SJCRH30 (cell line): Measurements from ENCODE around the gene KIF26B. TPM values are rescaled to one million over a fixed set of nuclear protein-coding genes. Genes with fewer than 3 reads are reported as not detected.

Experiments used
- DNase-seq, 2 experiments: peaks; one replicate each; pipeline ENCODE4 v3.0.0-alpha.2; 2015 to 2020
- H3K27ac ChIP-seq: fragments of 250-450 bp; sonication (Bioruptor Pico); 2 replicates; pipeline ENCODE4 v1.5.1; 2020; ENCODE audit warnings: mild to moderate bottlenecking, moderate library complexity
- H3K27me3 ChIP-seq: fragments of 250-450 bp; sonication (Bioruptor Pico); 2 replicates; pipeline ENCODE4 v1.5.1; 2020; ENCODE audit warnings: mild to moderate bottlenecking, moderate library complexity
- H3K36me3 ChIP-seq: fragments of 250-450 bp; sonication (Bioruptor Pico); 2 replicates; pipeline ENCODE4 v1.5.1; 2020; ENCODE audit warnings: mild to moderate bottlenecking, moderate library complexity
- H3K4me1 ChIP-seq: fragments of 250-450 bp; sonication (Bioruptor Pico); 2 replicates; pipeline ENCODE4 v1.5.1; 2020; ENCODE audit warnings: mild to moderate bottlenecking, moderate library complexity
- H3K4me3 ChIP-seq: fragments of 250-450 bp; sonication (Bioruptor Pico); 2 replicates; pipeline ENCODE4 v1.5.1; 2020; ENCODE audit warnings: mild to moderate bottlenecking, moderate library complexity
- H3K9me3 ChIP-seq: fragments of 250-450 bp; sonication (Bioruptor Pico); replicated peaks from 2 replicates; pipeline ENCODE4 v1.5.1; 2020; ENCODE audit warnings: mild to moderate bottlenecking, moderate library complexity
- total RNA-seq: library from RNA; depleted of rRNA; stranded (reverse); fragments of >200 nt; shearing (Covaris generic); gene quantifications from 2 replicates; pipeline ENCODE4 v1.2.3, GENCODE V29; 2014

The KIF26B gene
- total RNA-seq, 1 experiment from 2014 or later: 14.4 TPM

DNA sequence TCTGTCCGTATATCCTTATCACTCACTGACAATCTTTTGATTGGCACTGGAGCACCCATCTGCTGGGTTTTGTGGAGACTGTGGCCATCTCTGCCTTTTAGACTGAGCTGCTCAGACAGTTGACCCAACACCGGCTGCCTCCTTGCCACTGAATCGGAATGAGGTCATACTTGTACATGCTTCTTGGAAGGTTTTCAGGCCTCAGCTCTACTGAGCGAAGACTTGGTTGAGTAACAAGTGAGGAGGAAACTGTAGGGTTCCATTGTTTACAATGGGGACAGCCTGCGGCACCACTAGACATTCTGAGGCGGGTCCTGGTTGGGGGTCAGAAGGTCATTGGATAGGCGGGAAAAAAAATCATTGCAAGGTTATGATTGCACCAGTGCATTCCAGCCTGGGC is 320.3 kb downstream of the KIF26B start:
- H3K27me3 ChIP-seq: no peaks in the 10 kb centered on the region
- no peak for DNase-seq
- H3K4me1 ChIP-seq: no peaks in the 10 kb centered on the region
- no peaks in the 10 kb centered on the region for H3K9me3 ChIP-seq
- H3K36me3 ChIP-seq: no peaks in the 10 kb centered on the region
- no peak overlapping the region for H3K4me3 ChIP-seq
- no peak overlapping the region for H3K27ac ChIP-seq

DNA sequence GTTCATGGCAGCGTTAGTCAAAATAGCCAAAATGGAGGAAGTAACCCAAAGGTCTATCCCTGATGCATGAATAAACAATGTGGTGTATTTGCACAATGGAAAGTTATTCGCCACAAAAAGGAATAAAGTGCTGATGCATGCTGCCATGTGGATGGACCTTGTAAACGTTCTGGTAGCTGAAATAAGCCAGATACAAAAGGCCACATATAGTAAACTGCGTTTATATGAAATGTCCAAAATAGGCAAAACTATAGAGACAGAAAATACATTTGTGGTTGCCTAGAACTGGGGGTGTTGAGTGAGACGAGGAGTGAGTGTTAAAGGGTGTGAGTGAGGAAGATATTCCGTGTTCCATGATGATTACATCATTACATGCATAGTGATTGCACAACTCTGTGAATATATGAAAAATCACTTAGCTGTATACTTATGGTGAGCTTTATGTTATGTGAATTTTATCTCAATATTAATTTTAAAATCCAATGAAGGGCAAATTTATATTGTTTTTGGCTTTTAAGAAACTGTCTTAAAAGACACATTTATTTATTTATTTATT is 321.3 kb downstream of the KIF26B start:
- no peaks in the 10 kb centered on the region for H3K36me3 ChIP-seq
- H3K27ac ChIP-seq: no peak overlapping the region
- no peak overlapping the region for H3K4me3 ChIP-seq
- H3K27me3 ChIP-seq: no peaks in the 10 kb centered on the region
- no peaks in the 10 kb centered on the region for H3K4me1 ChIP-seq
- DNase-seq: no peak
- no peaks in the 10 kb centered on the region for H3K9me3 ChIP-seq

DNA sequence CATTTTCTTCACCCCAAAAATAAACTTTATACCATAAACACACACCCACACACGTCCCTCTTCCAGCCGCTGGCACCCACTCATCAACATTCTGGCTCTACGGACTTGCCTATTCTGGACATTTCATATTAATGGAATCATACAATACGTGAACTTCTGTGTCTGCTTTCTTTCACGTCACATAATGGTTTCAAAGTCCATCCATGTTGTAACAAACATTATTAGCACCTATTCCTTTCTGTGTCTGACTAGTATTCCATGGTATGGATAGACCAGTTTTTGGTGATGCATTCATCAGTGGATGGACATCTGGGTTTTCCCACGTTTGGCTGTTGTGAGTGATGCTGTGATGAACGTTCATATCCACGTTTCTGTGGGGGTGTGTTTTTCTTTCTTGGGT is 323.2 kb downstream of the KIF26B start:
- H3K4me3 ChIP-seq: no peak overlapping the region
- H3K9me3 ChIP-seq: no peaks in the 10 kb centered on the region
- no peak for DNase-seq
- H3K36me3 ChIP-seq: no peaks in the 10 kb centered on the region
- H3K4me1 ChIP-seq: no peaks in the 10 kb centered on the region; the same call in 1 of the 2 replicates
- no peaks in the 10 kb centered on the region for H3K27me3 ChIP-seq
- H3K27ac ChIP-seq: no peak overlapping the region

DNA sequence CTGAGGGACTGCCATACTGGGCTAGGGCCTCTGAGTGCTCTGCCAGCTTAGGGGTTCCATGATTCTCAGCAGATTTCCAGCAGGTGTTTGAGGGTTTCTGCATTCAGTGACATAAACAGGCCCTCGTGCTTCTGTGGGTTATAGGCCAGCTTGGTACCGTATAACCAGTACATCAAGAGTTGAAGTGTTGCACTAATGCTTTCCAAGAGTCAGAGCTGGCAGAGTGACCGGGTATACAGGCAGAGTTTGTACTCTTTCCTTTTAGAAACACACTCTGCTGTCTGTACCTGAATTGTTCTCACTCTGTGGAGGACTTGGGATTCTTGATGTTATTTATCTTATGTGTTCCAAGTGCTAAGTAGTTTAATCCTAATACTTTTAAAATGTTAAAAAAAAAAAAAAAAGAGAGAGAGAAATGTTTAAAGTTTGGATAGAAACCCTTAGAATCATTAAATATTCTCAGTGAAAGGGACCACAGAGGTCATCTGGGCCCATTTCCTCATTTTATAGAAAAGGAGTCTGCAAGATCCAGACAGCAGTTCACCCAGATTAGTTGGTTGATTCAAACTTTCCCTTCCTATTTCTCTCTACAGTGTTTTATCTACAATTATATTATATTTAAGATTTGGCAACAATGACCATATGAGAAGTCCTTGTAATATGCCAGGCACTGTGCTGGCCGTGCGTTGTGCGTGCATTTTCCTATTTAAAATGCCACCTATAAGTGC is 325.8 kb downstream of the KIF26B start:
- Histone ChIP-seq H3K27ac (no peak overlapping the region), H3K4me1 (no peaks in the 10 kb centered on the region; the same call in 1 of the 2 replicates), H3K36me3 (no peaks in the 10 kb centered on the region), H3K9me3 (no peaks in the 10 kb centered on the region), H3K4me3 (no peak overlapping the region), H3K27me3 (no peaks in the 10 kb centered on the region)
- no peak for DNase-seq

DNA sequence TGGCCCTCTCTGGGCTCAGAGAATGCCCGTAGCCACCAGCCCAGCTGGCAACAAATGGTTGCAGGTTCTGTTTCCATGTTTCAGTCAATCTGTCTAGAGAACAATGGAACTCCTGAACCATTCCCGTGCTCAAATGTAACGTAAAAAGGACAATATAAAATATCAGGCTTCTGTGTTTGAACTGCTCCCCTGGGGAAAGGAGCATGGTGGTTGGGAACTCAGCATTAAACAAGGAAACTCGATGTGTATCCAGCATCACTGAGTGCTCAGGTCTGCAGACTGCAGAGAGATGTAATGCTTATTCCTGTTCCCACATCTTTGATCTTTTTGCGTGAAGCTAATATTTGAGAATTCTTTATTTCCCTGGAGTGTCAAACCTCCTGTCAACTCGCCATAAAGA is 326.5 kb downstream of the KIF26B start:
- Histone ChIP-seq H3K27me3 (no peaks in the 10 kb centered on the region), H3K9me3 (no peaks in the 10 kb centered on the region), H3K4me3 (no peak overlapping the region), H3K27ac (no peak overlapping the region), H3K4me1 (no peaks in the 10 kb centered on the region; the same call in 1 of the 2 replicates), H3K36me3 (no peaks in the 10 kb centered on the region)
- no peak for DNase-seq

DNA sequence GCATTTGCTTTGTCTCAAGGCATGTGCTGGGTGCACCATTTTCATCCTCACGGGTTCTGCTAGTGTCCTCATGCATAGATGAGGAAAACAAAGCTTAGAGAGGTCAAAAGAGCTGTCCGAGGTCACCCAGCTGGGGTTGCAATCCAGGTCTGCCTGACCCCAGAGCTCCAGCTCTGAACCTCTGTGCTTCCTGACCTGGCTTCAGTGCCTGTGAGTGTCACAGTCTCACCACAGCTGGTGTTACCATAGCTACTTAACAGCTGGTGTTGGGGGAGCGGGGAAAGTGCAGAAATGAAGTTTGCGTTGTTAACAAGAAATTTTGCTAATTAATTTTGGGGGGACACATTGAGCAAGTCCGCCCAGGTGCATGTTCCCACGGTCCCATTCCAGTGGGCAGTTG is 328.5 kb downstream of the KIF26B start:
- Histone ChIP-seq H3K4me1 (no peaks in the 10 kb centered on the region; the same call in 1 of the 2 replicates), H3K27me3 (no peaks in the 10 kb centered on the region)
- no peak for DNase-seq

DNA sequence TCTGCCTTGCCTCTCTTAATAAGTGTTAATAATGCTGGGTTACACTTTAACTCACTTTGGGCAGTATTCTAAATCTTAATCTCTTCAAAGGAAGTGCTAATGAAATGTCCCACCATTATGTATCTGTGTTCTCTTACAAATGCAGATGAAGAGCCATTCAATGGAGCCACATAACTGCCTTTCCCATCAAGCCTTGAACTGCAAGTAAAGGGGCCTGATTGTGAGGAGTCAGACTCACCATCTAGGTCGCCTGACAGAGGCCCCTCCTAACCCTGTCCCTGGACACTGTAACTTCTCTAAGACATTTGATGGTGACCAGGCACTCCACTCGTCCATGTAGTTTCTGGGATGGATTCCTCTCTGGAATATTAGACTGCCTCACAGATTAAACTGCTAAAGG is 329.4 kb downstream of the KIF26B start:
- H3K9me3 ChIP-seq: no peaks in the 10 kb centered on the region
- no peaks in the 10 kb centered on the region for H3K27me3 ChIP-seq
- no peaks in the 10 kb centered on the region for H3K36me3 ChIP-seq
- no peak overlapping the region for H3K4me3 ChIP-seq
- DNase-seq: no peak
- no peak overlapping the region for H3K27ac ChIP-seq
- H3K4me1 ChIP-seq: no peaks in the 10 kb centered on the region; the same call in 1 of the 2 replicates

More for the DNA sequence above, 328.5 kb downstream of the KIF26B start:
- Histone ChIP-seq H3K9me3 (no peaks in the 10 kb centered on the region), H3K4me3 (no peak overlapping the region), H3K27ac (no peak overlapping the region), H3K36me3 (no peaks in the 10 kb centered on the region)

DNA sequence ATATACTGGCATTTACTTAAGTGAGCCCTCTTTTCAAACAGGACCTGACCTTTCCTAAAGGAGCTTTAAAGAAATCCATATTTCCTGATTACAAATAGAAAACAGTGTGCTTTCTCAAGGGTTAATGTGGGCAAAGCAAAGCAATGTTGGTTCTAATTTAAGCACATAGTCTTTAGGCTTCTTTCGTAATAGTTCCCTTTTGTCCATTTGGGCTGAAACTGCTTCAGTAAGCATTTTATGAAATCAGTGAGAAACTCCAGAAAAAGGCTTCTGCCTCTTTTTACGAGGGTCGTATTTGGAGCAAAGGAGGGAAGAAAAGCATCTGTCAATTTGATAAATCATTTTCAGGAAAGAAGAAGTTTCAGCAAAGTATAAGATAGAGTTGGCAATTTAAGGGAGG is 331.2 kb downstream of the KIF26B start:
- Histone ChIP-seq H3K27ac (no peak overlapping the region), H3K9me3 (no peaks in the 10 kb centered on the region), H3K4me1 (no peaks in the 10 kb centered on the region; the same call in 1 of the 2 replicates), H3K27me3 (no peaks in the 10 kb centered on the region), H3K36me3 (no peaks in the 10 kb centered on the region), H3K4me3 (no peak overlapping the region)
- DNase-seq: no peak

DNA sequence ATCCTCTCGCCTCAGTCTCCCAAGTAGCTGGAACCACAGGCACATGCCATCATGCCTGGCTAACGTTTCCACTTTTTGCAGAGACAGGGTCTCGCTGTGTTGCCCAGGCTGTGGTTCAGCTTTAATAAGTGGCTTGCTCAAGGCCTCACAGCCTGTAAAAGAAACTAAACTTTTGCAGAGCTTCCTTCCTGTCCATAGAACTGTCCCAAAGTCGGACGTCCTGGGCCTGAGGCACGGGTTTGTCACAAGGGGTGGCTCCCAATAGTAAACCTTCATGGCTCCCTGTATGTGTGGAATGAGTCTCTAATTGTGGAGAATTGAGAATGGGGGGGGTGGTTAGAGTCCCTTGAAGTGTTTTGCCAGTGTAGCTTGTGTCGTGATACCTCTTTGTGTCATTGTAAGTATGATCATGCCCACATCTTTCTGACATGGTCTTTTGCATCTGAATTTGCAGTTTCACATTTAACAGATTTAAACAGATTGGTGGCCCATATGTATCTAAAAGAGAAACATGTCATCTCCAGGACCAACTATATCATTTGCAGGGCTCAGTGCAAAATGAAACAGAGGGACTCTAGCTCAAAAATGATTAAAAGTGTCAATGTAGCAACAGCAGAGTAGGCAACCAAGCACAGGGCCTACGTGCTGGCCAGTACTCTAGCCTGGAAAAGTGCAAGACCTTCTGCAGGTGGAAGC is 332.1 kb downstream of the KIF26B start:
- Histone ChIP-seq H3K27ac (no peak overlapping the region), H3K4me1 (no peaks in the 10 kb centered on the region), H3K27me3 (no peaks in the 10 kb centered on the region), H3K36me3 (no peaks in the 10 kb centered on the region), H3K9me3 (no peaks in the 10 kb centered on the region), H3K4me3 (no peak overlapping the region)
- DNase-seq: no peak

DNA sequence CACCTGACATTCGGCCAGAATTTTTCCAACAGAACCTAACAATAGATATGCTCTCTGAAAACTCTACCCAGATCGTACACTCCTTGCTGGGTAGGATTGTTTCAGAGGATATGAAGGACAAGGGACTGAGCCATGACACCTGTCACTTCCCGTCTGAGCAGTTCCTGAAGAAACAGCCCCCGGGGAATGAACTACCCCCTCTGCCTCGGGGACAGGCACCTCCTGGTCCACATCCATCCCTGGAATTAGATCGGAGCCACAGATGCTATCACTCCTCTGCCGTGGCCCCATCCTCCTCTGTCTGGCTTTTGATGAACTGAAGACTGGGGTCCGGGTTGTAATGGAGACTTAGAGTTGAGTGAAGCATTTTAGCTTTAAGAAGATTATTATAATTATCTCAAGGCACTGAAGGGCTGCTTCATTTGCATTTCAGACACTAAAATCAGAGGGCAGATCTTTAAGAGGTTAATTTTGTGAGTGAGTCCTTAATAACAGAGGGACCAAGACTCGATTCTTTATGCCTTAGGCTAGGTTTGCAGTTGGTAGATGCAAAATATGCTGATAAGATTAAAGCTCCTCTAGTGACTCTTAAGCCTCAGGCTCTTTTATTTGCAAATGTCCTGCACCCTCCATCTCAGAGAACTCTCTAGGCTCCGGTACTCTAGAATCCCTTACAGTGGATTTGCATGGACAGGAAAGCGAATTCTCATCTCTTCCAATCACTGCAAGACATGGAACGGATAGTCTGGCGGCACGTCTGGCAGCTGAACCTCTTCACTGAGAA is 333.8 kb downstream of the KIF26B start:
- Histone ChIP-seq H3K9me3 (no peaks in the 10 kb centered on the region), H3K4me3 (no peak overlapping the region), H3K4me1 (no peaks in the 10 kb centered on the region), H3K27me3 (no peaks in the 10 kb centered on the region), H3K27ac (no peak overlapping the region), H3K36me3 (no peaks in the 10 kb centered on the region)
- peak in 1 of 2 experiments; percentile 17 for DNase-seq

DNA sequence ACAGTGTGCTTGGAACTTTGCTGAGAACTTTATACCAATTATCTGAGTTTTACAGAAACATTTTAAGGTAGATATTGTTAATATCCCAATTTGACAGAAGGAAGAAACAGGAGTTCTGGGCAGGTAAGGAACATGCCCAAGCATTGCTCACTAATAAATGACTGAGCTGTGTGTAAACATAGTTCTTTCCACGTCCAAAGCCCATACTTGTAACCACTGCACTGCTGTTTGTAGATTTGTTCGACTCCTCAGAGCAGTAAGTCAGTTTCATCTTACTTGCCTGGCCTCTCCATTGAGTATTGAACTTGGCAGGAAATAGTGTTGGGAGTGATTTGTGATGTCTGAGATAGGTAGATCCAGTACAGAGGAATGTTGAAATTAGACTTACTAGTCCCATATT is 335.1 kb downstream of the KIF26B start:
- Histone ChIP-seq H3K27ac (no peak overlapping the region), H3K27me3 (no peaks in the 10 kb centered on the region), H3K36me3 (no peaks in the 10 kb centered on the region), H3K4me3 (no peak overlapping the region), H3K9me3 (no peaks in the 10 kb centered on the region), H3K4me1 (no peaks in the 10 kb centered on the region)
- DNase-seq: no peak

DNA sequence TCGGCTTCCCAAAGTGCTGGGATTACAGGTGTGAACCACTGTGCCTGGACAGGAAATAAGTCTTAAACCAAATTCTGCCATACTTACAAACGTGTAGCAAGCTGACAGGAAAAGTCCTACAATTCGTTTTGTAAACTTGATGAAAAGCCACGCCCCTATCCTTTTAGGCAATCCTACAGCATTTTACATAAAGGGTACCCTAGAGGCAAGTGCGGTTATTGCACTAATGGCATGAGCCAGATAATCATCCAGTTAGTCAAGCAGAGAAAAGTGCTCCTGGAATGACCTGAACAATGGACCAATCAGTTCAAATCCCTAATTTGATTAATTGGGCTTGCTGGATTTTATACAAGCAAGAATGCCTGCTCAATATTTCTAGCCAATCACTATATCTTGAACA is 338.2 kb downstream of the KIF26B start:
- H3K27ac ChIP-seq: no peak overlapping the region
- no peak overlapping the region for H3K4me3 ChIP-seq
- no peaks in the 10 kb centered on the region for H3K36me3 ChIP-seq
- H3K9me3 ChIP-seq: no peaks in the 10 kb centered on the region
- no peaks in the 10 kb centered on the region for H3K27me3 ChIP-seq
- no peak for DNase-seq
- no peaks in the 10 kb centered on the region for H3K4me1 ChIP-seq

DNA sequence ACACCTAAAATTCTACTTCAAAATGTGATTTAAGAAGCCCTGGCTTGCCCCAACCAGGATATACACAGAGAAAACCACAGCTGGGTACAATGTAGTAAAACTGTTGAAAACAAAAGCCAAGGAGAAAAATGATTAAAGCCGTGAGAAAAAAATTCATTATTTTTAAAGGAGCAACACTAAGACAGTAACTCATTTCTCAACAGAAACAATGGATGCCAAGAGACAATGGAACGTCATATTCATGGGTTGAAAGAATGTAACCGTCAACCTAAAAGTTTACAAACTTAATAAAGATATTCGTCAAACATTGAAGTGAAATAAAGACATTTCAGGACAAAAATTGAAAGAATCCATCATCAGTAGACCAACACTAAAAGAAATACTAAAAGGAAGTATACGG is 340.9 kb downstream of the KIF26B start:
- no peak for DNase-seq
- Histone ChIP-seq H3K27me3 (no peaks in the 10 kb centered on the region), H3K4me1 (no peaks in the 10 kb centered on the region), H3K4me3 (no peak overlapping the region), H3K36me3 (no peaks in the 10 kb centered on the region), H3K9me3 (no peaks in the 10 kb centered on the region), H3K27ac (no peak overlapping the region)

DNA sequence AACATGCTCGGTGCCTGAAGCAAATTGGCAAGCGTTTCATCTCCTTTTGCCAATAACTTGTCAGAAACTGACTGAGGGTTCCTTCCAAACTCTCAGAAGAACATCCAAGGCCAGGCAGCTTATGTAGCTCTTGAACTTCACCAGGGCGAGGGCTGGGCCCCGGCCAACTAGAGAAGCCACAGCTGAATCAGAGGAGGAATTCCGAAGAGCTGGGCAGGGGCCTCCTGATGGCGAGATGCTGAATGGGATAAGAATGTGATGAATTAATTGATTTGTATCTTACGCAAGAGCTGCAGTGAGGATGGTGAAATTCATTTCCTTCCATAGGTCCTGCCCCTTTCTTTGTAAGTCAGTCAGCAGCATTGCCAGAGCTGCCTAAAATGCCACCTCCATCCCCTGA is 345.8 kb downstream of the KIF26B start:
- Histone ChIP-seq H3K36me3 (no peaks in the 10 kb centered on the region), H3K4me1 (no peaks in the 10 kb centered on the region), H3K27me3 (no peaks in the 10 kb centered on the region), H3K27ac (no peak overlapping the region), H3K9me3 (no peaks in the 10 kb centered on the region), H3K4me3 (no peak overlapping the region)
- no peak for DNase-seq

DNA sequence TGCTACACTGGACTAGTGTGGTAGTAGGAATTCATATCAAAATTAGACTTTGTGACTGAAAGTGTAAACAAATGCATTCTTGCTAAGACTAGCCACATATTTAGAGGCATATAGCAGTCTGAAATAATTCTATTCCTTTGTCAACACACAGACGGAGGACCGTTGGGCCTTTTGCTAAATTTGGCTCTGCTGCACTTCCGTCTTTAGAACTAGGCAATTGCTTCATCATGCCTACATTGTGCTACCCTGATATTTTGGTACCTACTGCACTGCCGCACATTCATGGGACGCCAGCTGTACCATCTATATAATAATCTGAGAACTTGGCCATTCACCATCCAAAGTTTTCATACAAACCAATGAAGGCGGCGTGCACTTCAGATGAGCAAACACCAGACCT is 346.8 kb downstream of the KIF26B start:
- H3K36me3 ChIP-seq: no peaks in the 10 kb centered on the region
- DNase-seq: no peak
- no peak overlapping the region for H3K4me3 ChIP-seq
- H3K27ac ChIP-seq: no peak overlapping the region
- H3K9me3 ChIP-seq: no peaks in the 10 kb centered on the region
- H3K27me3 ChIP-seq: no peaks in the 10 kb centered on the region
- no peaks in the 10 kb centered on the region for H3K4me1 ChIP-seq
